ENCODE measurements around the gene L1CAM.

Gene L1CAM

DNA sequence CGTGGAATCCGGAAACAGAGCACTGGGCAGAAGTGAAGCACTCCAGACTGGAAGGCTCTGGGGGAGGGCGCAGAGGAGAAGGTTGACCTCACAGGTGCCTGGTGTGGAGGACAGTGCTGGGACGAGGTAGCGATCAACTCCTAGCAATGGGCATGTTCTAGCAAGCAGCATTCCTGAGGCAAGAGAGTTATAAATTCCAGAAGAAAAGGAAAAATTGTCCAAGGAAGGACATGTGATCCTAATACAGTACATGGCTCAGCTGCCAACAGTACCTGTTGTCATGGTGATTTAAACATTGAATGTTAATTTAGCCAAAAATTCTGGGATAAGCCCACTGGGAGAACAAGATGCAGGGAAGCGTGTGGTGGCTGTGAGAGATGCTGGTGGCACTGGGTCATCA, 31.9 kb upstream of the L1CAM start:
- TF ChIP-seq, protein P1, sequence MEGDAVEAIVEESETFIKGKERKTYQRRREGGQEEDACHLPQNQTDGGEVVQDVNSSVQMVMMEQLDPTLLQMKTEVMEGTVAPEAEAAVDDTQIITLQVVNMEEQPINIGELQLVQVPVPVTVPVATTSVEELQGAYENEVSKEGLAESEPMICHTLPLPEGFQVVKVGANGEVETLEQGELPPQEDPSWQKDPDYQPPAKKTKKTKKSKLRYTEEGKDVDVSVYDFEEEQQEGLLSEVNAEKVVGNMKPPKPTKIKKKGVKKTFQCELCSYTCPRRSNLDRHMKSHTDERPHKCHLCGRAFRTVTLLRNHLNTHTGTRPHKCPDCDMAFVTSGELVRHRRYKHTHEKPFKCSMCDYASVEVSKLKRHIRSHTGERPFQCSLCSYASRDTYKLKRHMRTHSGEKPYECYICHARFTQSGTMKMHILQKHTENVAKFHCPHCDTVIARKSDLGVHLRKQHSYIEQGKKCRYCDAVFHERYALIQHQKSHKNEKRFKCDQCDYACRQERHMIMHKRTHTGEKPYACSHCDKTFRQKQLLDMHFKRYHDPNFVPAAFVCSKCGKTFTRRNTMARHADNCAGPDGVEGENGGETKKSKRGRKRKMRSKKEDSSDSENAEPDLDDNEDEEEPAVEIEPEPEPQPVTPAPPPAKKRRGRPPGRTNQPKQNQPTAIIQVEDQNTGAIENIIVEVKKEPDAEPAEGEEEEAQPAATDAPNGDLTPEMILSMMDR (IDR thresholded peaks at IDR 0.05; ENCODE audit: extremely low read depth, missing control alignments): no peak
- no peak for DNase-seq (ENCODE audit: low spot score)

DNA sequence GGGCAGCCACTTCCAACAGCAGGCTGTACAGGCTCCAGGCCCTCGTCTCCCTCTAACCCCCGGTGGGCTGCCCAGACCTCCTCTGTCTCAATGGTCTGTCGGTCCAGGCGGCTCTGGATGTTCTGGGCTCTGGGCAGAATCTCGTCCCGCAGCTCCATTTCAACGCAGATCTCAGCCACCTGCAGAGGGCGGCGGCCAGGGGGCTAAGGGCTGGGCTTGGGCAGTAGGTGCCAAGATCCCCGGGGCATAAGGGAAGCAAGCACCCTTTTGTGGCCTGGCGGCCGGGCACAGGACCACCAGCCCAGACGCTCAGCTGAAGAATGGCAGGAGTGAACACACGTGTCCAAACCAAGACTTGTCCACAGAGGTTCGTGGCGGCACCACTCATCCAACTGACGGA, 27.7 kb upstream of the L1CAM start:
- no peak for DNase-seq (ENCODE audit: low spot score)
- TF ChIP-seq, protein P1 (IDR thresholded peaks at IDR 0.05; ENCODE audit: extremely low read depth, missing control alignments): no peak

DNA sequence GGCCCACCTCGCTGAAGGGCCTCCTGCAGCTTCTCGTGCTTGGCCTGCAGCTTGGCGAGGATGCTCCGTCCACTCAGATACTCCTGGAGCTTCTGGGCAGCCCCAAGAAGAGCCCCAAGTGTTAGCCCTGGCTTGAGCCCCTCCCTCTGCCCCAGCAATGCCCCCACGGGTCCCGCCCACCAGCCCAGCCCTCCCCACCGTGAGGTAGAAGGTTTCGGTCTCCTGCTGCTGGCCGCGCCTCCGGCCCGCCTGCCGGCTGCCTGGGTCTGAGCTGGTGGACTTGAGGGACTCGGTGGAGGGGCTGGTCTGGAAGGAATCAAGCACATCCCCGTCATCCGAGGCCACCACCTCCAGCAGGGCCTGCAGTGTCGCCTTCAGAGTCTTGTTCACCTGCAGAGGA, 27.2 kb upstream of the L1CAM start:
- no peak for DNase-seq (ENCODE audit: low spot score)
- TF ChIP-seq, protein P1 (IDR thresholded peaks at IDR 0.05; ENCODE audit: extremely low read depth, missing control alignments): no peak

DNA sequence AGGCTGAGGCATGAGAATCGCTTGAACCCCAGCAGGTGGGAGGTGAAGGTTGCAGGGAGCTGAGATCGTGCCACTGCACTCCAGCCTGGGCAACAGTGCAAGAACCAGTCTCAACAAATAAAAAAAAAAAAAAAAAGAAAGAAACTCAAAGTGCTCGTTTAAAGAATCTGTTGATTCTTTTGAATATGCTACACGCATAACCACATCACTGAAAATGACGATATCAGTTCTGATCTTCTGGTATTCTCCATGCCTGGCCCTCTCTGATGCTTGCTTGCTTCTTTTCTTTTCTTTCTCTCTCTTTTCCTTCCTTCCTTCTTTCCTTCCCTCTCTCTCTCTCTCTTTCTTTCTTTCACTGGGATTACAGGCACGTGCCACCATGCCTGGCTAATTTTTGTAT, 25.8 kb upstream of the L1CAM start:
- TF ChIP-seq, protein P1 (IDR thresholded peaks at IDR 0.05; ENCODE audit: extremely low read depth, missing control alignments): no peak
- DNase-seq (ENCODE audit: low spot score): no peak

DNA sequence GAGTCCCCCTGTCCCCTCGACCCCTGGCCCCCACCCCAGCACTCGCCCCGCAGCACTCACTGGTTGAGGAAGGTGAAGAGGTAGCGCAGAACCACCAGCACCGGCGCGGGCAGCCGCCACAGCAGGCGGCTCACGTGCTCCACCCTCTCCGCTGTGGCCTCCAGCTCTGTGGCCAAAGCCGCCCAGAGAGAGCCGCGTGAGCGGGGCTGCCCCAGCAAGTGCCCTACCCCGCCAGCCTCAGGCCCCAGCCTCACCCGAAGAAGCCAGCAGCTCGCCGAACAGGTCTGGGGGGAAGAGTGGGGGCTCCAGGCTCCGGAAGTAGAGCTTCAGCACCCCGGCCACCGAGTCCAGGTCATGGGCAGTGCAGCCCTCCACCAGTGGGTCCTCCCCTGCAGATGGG, 24.5 kb upstream of the L1CAM start:
- TF ChIP-seq, protein P1 (IDR thresholded peaks at IDR 0.05; ENCODE audit: extremely low read depth, missing control alignments): no peak
- DNase-seq (ENCODE audit: low spot score): no peak

DNA sequence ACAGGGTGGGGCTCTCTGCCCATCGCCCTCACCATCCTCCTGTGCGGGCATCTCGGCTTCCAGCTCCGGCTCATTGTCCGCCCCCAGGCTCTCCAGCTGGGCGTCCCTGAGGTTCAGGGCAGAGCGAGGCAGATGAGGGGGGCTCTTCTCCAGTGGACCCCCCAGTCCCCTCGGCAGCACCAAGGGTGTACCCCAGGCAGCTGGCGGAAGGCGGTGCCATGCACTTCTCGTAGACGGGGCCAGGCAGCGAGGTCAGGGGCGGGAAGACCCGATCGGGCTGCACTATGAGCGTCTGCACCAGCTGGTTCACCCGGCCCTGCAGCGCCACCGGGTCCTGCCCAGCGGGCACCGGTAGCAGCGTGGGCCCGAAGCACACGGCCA, 24.0 kb upstream of the L1CAM start:
- no peak for DNase-seq (ENCODE audit: low spot score)
- TF ChIP-seq, protein P1 (IDR thresholded peaks at IDR 0.05; ENCODE audit: extremely low read depth, missing control alignments): no peak

DNA sequence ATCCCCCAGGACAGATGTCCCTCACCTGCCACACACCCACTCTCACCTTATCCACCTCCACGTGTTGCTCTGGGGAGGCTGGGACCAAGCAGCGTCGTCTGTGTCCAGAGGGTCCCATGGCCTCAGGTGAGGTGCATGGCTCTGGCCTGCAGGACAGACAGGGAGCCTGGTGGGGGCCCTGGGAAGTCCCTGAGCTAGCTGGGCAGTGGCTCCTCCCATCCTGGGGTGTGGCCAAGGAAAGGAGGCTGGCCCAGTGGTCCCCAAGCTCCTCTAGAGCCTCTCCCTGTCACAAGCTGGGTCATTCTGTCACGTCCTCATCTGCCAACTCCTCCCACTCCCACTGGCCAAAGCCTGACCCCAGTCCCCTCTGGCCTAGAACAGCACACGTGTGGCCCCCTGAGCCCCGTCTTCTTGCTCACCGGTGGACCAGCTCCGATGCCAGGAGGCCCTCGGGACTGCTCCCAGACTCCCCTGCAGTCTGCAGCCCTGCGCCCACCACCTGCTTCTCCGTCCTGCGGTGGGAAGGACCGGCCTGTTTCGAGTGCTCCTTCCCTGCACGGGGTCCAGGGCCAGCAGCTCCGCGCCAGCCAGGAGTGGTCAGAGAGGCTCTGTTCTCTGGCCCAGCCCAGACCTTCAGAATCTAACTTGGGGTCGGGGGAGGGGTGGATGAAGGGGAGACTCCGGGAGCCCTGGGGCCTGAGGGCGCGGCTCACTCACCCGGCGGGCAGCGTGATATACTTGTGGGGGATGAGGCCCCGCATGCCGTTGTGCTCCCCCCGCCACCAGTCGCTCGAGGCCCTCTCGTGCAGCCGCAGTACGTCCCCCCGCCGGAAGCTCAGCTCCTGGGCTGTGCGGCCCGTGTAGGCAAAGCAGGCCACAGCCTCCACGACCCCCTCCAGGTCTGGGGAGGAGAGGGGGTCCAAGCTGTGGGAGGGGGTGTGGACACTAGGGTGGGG, 23.3 kb upstream of the L1CAM start:
- DNase-seq (ENCODE audit: low spot score): peak; percentile 66

More for the DNA sequence above, 23.3 kb upstream of the L1CAM start:
- TF ChIP-seq, protein P1 (IDR thresholded peaks at IDR 0.05; ENCODE audit: extremely low read depth, missing control alignments): no peak

Measured in GM20000 (cell line).